ENCODE data around the gene FGD6.

DNA sequence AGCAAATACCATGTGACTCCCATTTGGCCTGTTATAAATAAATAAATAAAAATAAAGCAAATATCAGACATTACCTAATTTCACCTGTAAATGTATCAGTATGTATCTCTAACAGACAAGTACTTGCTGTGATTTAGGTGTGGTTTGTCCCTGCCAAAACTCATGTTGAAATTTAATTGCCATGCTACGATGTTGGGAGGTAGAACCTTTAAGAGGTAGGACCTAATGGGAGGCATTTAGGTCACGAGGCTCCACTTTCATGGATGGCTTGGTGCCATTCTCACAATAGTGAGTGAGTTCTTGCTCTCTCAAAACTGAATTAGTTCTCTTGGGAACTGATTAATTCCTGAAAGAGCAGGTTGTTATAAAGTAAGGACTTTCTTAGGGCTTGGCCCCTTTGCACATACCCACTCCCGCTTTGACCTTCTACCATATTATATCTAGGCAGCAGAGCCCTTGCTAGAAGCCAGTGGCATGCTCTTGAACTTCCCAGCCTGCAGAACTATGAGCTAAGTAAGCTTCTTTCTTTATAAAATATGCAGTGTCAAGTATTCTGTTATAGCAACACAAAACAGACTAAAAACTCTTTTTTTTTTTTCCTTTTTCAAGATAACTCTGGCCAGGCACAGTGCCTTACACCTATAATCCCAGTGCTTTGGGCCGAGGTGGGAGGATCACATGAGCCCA is 26.4 kb upstream of the FGD6 start:
- TF ChIP-seq, protein P1, sequence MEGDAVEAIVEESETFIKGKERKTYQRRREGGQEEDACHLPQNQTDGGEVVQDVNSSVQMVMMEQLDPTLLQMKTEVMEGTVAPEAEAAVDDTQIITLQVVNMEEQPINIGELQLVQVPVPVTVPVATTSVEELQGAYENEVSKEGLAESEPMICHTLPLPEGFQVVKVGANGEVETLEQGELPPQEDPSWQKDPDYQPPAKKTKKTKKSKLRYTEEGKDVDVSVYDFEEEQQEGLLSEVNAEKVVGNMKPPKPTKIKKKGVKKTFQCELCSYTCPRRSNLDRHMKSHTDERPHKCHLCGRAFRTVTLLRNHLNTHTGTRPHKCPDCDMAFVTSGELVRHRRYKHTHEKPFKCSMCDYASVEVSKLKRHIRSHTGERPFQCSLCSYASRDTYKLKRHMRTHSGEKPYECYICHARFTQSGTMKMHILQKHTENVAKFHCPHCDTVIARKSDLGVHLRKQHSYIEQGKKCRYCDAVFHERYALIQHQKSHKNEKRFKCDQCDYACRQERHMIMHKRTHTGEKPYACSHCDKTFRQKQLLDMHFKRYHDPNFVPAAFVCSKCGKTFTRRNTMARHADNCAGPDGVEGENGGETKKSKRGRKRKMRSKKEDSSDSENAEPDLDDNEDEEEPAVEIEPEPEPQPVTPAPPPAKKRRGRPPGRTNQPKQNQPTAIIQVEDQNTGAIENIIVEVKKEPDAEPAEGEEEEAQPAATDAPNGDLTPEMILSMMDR (conservative IDR thresholded peaks at IDR 0.05; ENCODE audit: low read depth, low read length) = no peak
- TF ChIP-seq, protein P2, sequence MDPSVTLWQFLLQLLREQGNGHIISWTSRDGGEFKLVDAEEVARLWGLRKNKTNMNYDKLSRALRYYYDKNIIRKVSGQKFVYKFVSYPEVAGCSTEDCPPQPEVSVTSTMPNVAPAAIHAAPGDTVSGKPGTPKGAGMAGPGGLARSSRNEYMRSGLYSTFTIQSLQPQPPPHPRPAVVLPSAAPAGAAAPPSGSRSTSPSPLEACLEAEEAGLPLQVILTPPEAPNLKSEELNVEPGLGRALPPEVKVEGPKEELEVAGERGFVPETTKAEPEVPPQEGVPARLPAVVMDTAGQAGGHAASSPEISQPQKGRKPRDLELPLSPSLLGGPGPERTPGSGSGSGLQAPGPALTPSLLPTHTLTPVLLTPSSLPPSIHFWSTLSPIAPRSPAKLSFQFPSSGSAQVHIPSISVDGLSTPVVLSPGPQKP (IDR thresholded peaks at IDR 0.05; ENCODE audit: borderline replicate concordance, low read depth, low read length) = no peak
- no peak for TF ChIP-seq RCOR1 (IDR thresholded peaks at IDR 0.05; ENCODE audit: insufficient replicate concordance, low read length)
- TF ChIP-seq POLR2A (IDR thresholded peaks at IDR 0.05; ENCODE audit: low read depth, low read length) = no peak

Data from IMR-90 (cell line).